Memory B cell (primary cell): Measurements from ENCODE around the gene TBC1D1.
A peak's percentile ranks its signal among the peaks of the same experiment; 100 is the strongest.
"Not testable (repeated sequence)": the region's sequence is repeated elsewhere in the genome, so short reads cannot be mapped to it uniquely, and the experiment has no call there.

ENCODE experiments used
- ATAC-seq: fragments of 150-1000 bp; cut with Tn5 transposase; 2 replicates; pipeline ENCODE4 v1.10.0; 2021; ENCODE audit warnings: low read depth, mild to moderate bottlenecking, moderate library complexity
- DNase-seq, 2 donors: peaks; one replicate each; pipeline ENCODE4 v3.0.0; 2022; ENCODE audit warnings: low spot score in 2 of 2
- H3K27ac Mint-ChIP-seq: one replicate; pipeline ENCODE4 v1.8.0; 2022; ENCODE audit warnings: mild to moderate bottlenecking, moderate library complexity, mixed read lengths
- H3K27me3 Mint-ChIP-seq: one replicate; pipeline ENCODE4 v1.8.0; 2022; ENCODE audit warnings: mixed read lengths
- H3K36me3 Mint-ChIP-seq: one replicate; pipeline ENCODE4 v1.8.0; 2022; ENCODE audit warnings: mild to moderate bottlenecking, mixed read lengths
- H3K4me1 Mint-ChIP-seq: one replicate; pipeline ENCODE4 v1.8.0; 2022; ENCODE audit warnings: mixed read lengths
- H3K4me3 Mint-ChIP-seq: one replicate; pipeline ENCODE4 v1.8.0; 2022; ENCODE audit warnings: mild to moderate bottlenecking, moderate library complexity, mixed read lengths
- H3K9me3 Mint-ChIP-seq: one replicate; pipeline ENCODE4 v1.8.0; 2022; ENCODE audit warnings: mixed read lengths

Gene TBC1D1

GRCh38 chr4:37953156-37953555, 62.3 kb downstream of the TBC1D1 start:
- Mint-ChIP-seq H3K9me3 (peaks cover 1% of the 10 kb centered on the region), H3K4me3 (no peak overlapping the region), H3K27me3 (no peaks in the 10 kb centered on the region), H3K36me3 (peaks cover 33% of the 10 kb centered on the region), H3K4me1 (peaks cover 7% of the 10 kb centered on the region), H3K27ac (no peak overlapping the region)
- ATAC-seq: no peak
- DNase-seq: no peak

- Mint-ChIP-seq H3K9me3 (no peaks in the 10 kb centered on the region), H3K4me3 (no peak overlapping the region), H3K36me3 (peaks cover 33% of the 10 kb centered on the region), H3K4me1 (peaks cover 4% of the 10 kb centered on the region), H3K27me3 (no peaks in the 10 kb centered on the region), H3K27ac (no peak overlapping the region)
- DNase-seq (no peak), ATAC-seq (no peak)
Measured at GRCh38 chr4:37953620-37954293, 62.9 kb downstream of the TBC1D1 start.

GRCh38 chr4:37956941-37957340, 66.1 kb downstream of the TBC1D1 start:
- DNase-seq (no peak), ATAC-seq (no peak)
- H3K4me3 Mint-ChIP-seq: no peak overlapping the region
- no peaks in the 10 kb centered on the region for H3K4me1 Mint-ChIP-seq
- no peaks in the 10 kb centered on the region for H3K27me3 Mint-ChIP-seq
- H3K27ac Mint-ChIP-seq: no peak overlapping the region
- H3K9me3 Mint-ChIP-seq: no peaks in the 10 kb centered on the region
- peaks cover 17% of the 10 kb centered on the region for H3K36me3 Mint-ChIP-seq

- Mint-ChIP-seq H3K4me1 (peaks cover 3% of the 10 kb centered on the region), H3K36me3 (peaks cover 7% of the 10 kb centered on the region), H3K27ac (no peak overlapping the region), H3K9me3 (no peaks in the 10 kb centered on the region), H3K4me3 (no peak overlapping the region), H3K27me3 (no peaks in the 10 kb centered on the region)
- DNase-seq (no peak), ATAC-seq (no peak)
Measured at GRCh38 chr4:37958932-37959331, 68.0 kb downstream of the TBC1D1 start.

GRCh38 chr4:37960098-37960497, 69.2 kb downstream of the TBC1D1 start, which contains the start of gene PTTG2:
Gene PTTG2 (plus strand): TSS chr4:37960398. CDS start chr4:37960435, 37 bp downstream.
- Mint-ChIP-seq H3K27me3 (no peaks in the 10 kb centered on the region), H3K4me1 (peaks cover 9% of the 10 kb centered on the region), H3K36me3 (peaks cover 4% of the 10 kb centered on the region), H3K9me3 (no peaks in the 10 kb centered on the region), H3K27ac (no peak within 1 kb of the TSS), H3K4me3 (no peak within 1 kb of the TSS)
- no peak for ATAC-seq
- no peak for DNase-seq

GRCh38 chr4:37960679-37961450, 70.0 kb downstream of the TBC1D1 start:
- DNase-seq (no peak), ATAC-seq (no peak)
- no peaks in the 10 kb centered on the region for H3K27me3 Mint-ChIP-seq
- no peak overlapping the region for H3K27ac Mint-ChIP-seq
- H3K36me3 Mint-ChIP-seq: peaks cover 4% of the 10 kb centered on the region
- peaks cover 12% of the 10 kb centered on the region for H3K4me1 Mint-ChIP-seq
- no peak overlapping the region for H3K4me3 Mint-ChIP-seq
- no peaks in the 10 kb centered on the region for H3K9me3 Mint-ChIP-seq

- Mint-ChIP-seq H3K4me3 (no peak overlapping the region), H3K36me3 (peaks cover 4% of the 10 kb centered on the region), H3K9me3 (peaks cover 1% of the 10 kb centered on the region), H3K4me1 (peaks cover 19% of the 10 kb centered on the region), H3K27me3 (no peaks in the 10 kb centered on the region), H3K27ac (no peak overlapping the region)
- ATAC-seq: no peak
- DNase-seq: no peak
Measured at GRCh38 chr4:37964734-37965457, 74.0 kb downstream of the TBC1D1 start.

- ATAC-seq (no peak), DNase-seq (no peak)
- H3K4me1 Mint-ChIP-seq: peaks cover 28% of the 10 kb centered on the region
- no peak overlapping the region for H3K4me3 Mint-ChIP-seq
- no peak overlapping the region for H3K27ac Mint-ChIP-seq
- peaks cover 6% of the 10 kb centered on the region for H3K36me3 Mint-ChIP-seq
- H3K27me3 Mint-ChIP-seq: no peaks in the 10 kb centered on the region
- H3K9me3 Mint-ChIP-seq: peaks cover 3% of the 10 kb centered on the region
Measured at GRCh38 chr4:37966044-37966443, 75.2 kb downstream of the TBC1D1 start.

GRCh38 chr4:37967736-37968135, 76.9 kb downstream of the TBC1D1 start:
- Mint-ChIP-seq H3K9me3 (peaks cover 3% of the 10 kb centered on the region), H3K27me3 (no peaks in the 10 kb centered on the region), H3K4me1 (peaks cover 34% of the 10 kb centered on the region), H3K4me3 (no peak overlapping the region), H3K27ac (no peak overlapping the region), H3K36me3 (peaks cover 6% of the 10 kb centered on the region)
- no peak for ATAC-seq
- DNase-seq: no peak

GRCh38 chr4:37968747-37969146, 77.9 kb downstream of the TBC1D1 start:
- Mint-ChIP-seq H3K27me3 (no peaks in the 10 kb centered on the region), H3K9me3 (peaks cover 3% of the 10 kb centered on the region), H3K36me3 (peaks cover 6% of the 10 kb centered on the region), H3K27ac (no peak overlapping the region), H3K4me3 (no peak overlapping the region), H3K4me1 (peaks cover 33% of the 10 kb centered on the region)
- ATAC-seq (no peak), DNase-seq (no peak)

- Mint-ChIP-seq H3K36me3 (peaks cover 6% of the 10 kb centered on the region), H3K4me3 (no peak overlapping the region), H3K9me3 (peaks cover 3% of the 10 kb centered on the region), H3K27me3 (no peaks in the 10 kb centered on the region), H3K27ac (peak overlapping the region; percentile 40), H3K4me1 (peaks cover 25% of the 10 kb centered on the region)
- DNase-seq: peak; percentile 64 to 66
- peak; percentile 99 for ATAC-seq
Measured at GRCh38 chr4:37970702-37971101, 79.8 kb downstream of the TBC1D1 start.

- Mint-ChIP-seq H3K4me1 (peaks cover 25% of the 10 kb centered on the region), H3K27me3 (no peaks in the 10 kb centered on the region), H3K27ac (peak overlapping the region; percentile 40), H3K36me3 (peaks cover 6% of the 10 kb centered on the region), H3K4me3 (no peak overlapping the region), H3K9me3 (peaks cover 3% of the 10 kb centered on the region)
- DNase-seq: no peak
- no peak for ATAC-seq
Measured at GRCh38 chr4:37971202-37971601, 80.3 kb downstream of the TBC1D1 start.

GRCh38 chr4:37973441-37973840, 82.6 kb downstream of the TBC1D1 start:
- Mint-ChIP-seq H3K27ac (no peak overlapping the region), H3K36me3 (peaks cover 6% of the 10 kb centered on the region), H3K4me1 (peaks cover 24% of the 10 kb centered on the region), H3K27me3 (no peaks in the 10 kb centered on the region), H3K4me3 (no peak overlapping the region), H3K9me3 (peaks cover 3% of the 10 kb centered on the region)
- no peak for ATAC-seq
- no peak for DNase-seq

GRCh38 chr4:37975321-37975822, 84.5 kb downstream of the TBC1D1 start:
- DNase-seq, H3K27ac Mint-ChIP-seq, H3K4me3 Mint-ChIP-seq, H3K9me3 Mint-ChIP-seq, H3K27me3 Mint-ChIP-seq, ATAC-seq, H3K36me3 Mint-ChIP-seq: not testable (repeated sequence)
- peaks cover 24% of the 10 kb centered on the region for H3K4me1 Mint-ChIP-seq
